ENCODE data around the gene CCNY.

Gene CCNY

DNA sequence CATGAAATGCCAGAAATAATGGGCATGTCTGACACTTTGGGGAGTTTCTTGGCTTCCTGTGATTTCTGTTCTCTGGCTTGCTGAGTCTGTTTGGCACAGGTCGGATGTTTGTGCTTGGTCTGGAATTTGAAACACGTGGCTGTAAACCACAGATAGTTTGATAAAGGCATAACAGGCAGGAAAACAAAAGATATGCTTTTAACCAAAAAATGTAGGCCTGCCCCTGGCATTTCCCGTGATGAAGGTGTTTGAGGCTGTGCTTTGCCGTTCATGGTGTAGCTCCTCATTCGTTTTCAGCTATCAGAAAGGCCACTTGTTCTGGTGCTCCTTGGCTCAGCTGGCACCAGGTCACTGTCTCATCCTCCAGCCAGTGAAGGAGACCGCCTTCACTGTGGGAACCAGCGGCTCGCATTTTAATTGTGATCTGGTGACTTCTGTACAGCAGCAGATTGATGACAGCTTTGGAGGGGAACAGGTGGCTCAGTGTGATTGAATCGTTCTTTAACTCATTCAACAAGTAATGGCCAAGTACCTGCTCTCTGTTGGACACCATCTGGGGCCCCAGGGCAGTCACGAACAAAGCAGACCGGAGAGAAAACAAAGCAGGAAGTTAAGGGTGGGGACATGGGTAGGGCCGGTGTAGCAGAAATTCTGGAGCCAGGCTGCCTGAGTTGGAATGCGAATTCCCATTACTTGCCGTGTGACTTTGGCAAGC is 111.5 kb downstream of the CCNY start:
- DNase-seq (ENCODE audit: low spot score): no peak
- ATAC-seq (ENCODE audit: low read depth): peak; percentile 81
- H3K27ac ChIP-seq (ENCODE audit: poor library complexity, severe bottlenecking): peak overlapping the region; percentile 94
- no peaks in the 10 kb centered on the region for H3K27me3 ChIP-seq (ENCODE audit: insufficient read depth, poor library complexity, severe bottlenecking)
- TF ChIP-seq, protein P1, sequence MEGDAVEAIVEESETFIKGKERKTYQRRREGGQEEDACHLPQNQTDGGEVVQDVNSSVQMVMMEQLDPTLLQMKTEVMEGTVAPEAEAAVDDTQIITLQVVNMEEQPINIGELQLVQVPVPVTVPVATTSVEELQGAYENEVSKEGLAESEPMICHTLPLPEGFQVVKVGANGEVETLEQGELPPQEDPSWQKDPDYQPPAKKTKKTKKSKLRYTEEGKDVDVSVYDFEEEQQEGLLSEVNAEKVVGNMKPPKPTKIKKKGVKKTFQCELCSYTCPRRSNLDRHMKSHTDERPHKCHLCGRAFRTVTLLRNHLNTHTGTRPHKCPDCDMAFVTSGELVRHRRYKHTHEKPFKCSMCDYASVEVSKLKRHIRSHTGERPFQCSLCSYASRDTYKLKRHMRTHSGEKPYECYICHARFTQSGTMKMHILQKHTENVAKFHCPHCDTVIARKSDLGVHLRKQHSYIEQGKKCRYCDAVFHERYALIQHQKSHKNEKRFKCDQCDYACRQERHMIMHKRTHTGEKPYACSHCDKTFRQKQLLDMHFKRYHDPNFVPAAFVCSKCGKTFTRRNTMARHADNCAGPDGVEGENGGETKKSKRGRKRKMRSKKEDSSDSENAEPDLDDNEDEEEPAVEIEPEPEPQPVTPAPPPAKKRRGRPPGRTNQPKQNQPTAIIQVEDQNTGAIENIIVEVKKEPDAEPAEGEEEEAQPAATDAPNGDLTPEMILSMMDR (IDR thresholded peaks at IDR 0.05; ENCODE audit: poor library complexity, severe bottlenecking): no peak
- H3K9me3 ChIP-seq (ENCODE audit: severe bottlenecking): peaks cover 15% of the 10 kb centered on the region
- H3K36me3 ChIP-seq (ENCODE audit: low read depth): no peaks in the 10 kb centered on the region
- peaks cover 47% of the 10 kb centered on the region for H3K4me1 ChIP-seq (ENCODE audit: insufficient read depth, poor library complexity, severe bottlenecking)
- H3K4me3 ChIP-seq (ENCODE audit: severe bottlenecking): no peak overlapping the region

DNA sequence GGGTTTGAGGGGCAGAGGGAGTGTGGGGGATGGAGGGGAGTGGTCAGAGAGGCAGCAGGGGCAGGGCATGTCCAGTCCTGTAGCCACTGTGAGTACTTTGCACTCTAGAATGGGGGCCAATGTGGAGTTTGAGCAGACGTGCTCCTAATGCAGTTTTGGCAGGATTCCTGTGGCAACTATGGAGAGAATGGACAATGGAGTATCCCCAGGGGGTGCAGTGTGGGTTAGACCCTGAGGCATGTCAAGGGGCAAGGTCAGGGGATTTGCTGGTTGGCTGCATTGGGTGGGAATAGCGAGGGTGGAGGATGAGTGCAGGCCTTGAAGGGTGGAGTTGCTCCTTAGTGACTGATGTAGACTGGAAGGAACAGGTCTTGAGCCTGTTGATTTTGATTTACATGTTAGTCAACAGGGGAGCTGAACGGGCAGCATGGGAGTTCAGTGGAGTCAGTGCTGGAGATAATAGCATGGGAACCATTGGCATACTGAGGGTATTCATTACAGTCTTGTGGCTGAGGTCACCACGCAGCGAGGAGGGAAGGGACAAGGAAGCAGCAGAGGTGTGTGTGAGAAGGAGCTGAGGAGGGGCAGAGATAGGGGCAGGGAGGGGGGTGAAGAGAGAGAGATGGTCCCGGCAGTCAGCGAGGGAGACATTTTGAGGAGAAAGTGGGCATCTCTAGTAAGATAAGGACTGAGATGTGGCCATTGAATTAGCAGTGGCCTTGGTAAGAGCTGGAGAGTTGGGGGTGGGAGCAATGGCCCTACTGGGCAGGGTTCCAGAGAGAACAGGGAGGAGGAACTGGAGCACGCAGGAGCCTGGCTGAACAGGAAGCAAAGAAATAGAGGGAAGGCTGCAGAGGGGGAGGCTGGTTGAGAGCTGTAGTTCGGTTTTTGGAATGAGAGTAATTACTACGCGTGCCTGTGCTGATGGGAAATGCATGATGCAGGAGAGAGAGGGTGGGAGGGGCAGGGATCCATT is 112.7 kb downstream of the CCNY start:
- H3K9me3 ChIP-seq (ENCODE audit: severe bottlenecking): peaks cover 8% of the 10 kb centered on the region
- TF ChIP-seq, protein P1 (IDR thresholded peaks at IDR 0.05; ENCODE audit: poor library complexity, severe bottlenecking): no peak
- ATAC-seq (ENCODE audit: low read depth): peak; percentile 11; the same call in 2 of the 3 replicates
- peaks cover 56% of the 10 kb centered on the region for H3K4me1 ChIP-seq (ENCODE audit: insufficient read depth, poor library complexity, severe bottlenecking)
- H3K4me3 ChIP-seq (ENCODE audit: severe bottlenecking): no peak overlapping the region
- no peaks in the 10 kb centered on the region for H3K36me3 ChIP-seq (ENCODE audit: low read depth)
- H3K27me3 ChIP-seq (ENCODE audit: insufficient read depth, poor library complexity, severe bottlenecking): no peaks in the 10 kb centered on the region
- DNase-seq (ENCODE audit: low spot score): no peak
- H3K27ac ChIP-seq (ENCODE audit: poor library complexity, severe bottlenecking): peak overlapping the region; percentile 94

DNA sequence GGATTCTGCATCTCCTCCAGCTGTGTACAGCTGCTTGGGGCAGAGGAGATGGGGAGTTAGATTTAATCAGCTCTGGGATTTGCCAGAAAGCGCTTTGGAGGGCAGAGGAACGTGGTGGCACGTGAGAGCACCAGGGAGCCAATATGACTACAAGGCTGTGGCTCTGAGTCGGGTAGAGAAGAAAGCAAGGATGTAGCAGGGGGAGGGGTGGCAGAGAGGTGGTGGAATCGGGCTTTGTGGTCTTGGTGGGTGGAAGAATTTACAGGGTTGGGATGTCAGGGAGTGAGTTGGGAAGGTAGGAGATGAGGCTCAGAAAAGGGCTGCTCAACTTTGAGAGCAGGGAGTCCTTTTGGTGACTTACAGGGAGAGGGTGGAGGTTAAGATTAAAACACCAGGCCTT is 113.6 kb downstream of the CCNY start:
- ATAC-seq (ENCODE audit: low read depth) (no peak), DNase-seq (ENCODE audit: low spot score) (no peak)
- no peaks in the 10 kb centered on the region for H3K27me3 ChIP-seq (ENCODE audit: insufficient read depth, poor library complexity, severe bottlenecking)
- H3K27ac ChIP-seq (ENCODE audit: poor library complexity, severe bottlenecking): peak overlapping the region; percentile 94
- H3K36me3 ChIP-seq (ENCODE audit: low read depth): no peaks in the 10 kb centered on the region
- TF ChIP-seq, protein P1 (IDR thresholded peaks at IDR 0.05; ENCODE audit: poor library complexity, severe bottlenecking): no peak
- H3K4me1 ChIP-seq (ENCODE audit: insufficient read depth, poor library complexity, severe bottlenecking): peaks cover 60% of the 10 kb centered on the region
- H3K9me3 ChIP-seq (ENCODE audit: severe bottlenecking): no peaks in the 10 kb centered on the region
- no peak overlapping the region for H3K4me3 ChIP-seq (ENCODE audit: severe bottlenecking)

DNA sequence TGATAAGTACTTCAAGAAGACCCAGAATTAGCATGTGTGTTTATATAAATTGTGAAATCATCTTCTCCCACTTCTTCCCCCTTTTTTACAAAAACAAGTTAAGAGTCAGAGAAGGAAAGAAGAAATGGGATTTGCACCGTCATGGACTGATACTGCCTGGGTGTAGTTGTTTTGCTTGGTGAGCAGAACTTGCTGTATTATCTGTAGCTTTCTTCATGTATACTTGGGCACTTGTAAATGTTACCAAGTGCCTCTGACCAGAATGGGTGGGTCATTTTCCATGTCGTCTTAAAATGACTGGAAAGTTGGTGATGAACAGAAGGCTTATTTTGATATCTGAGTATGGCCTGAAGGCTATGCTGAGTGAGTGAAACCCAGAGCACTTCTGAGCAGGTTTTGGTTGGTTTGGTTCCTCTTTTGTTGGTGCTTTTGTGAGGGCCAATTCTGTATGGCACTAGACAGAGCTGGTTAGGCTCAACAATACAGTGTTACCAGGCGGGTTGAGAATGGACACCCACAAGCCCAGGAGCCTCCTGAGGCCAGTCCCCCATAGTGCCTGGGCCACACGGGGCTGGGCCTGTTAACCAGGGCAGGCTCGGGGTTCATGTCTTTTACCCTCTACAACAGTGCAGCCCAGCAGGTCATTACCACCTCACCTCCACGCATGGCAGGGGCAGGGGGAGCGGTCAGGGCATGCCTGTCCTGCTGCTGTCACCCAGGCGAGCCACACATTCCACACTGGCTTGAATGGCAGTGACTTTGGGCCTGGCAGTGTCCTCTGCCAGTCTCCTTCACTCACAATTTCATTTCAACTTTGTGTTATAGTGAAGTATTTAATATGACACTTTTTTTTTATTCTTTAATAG is 115.1 kb downstream of the CCNY start:
- Histone ChIP-seq H3K9me3 (ENCODE audit: severe bottlenecking) (no peaks in the 10 kb centered on the region), H3K27ac (ENCODE audit: poor library complexity, severe bottlenecking) (peak overlapping the region; percentile 22), H3K27me3 (ENCODE audit: insufficient read depth, poor library complexity, severe bottlenecking) (no peaks in the 10 kb centered on the region), H3K4me3 (ENCODE audit: severe bottlenecking) (no peak overlapping the region), H3K4me1 (ENCODE audit: insufficient read depth, poor library complexity, severe bottlenecking) (peaks cover 55% of the 10 kb centered on the region), H3K36me3 (ENCODE audit: low read depth) (no peaks in the 10 kb centered on the region)
- TF ChIP-seq, protein P1 (IDR thresholded peaks at IDR 0.05; ENCODE audit: poor library complexity, severe bottlenecking): no peak
- ATAC-seq (ENCODE audit: low read depth) (no peak), DNase-seq (ENCODE audit: low spot score) (no peak)

All from RWPE2 (cell line).